T-helper 1 cell treated with Interleukin-12 subunit alpha and Interleukin-12 subunit beta and Interleukin-4 antibody, amounts not matched to agents 30 μg/mL and 1 μg/mL, for 36 hours (primary cell): ENCODE results near the gene CRYBG1.

Source experiments
- H3K27ac Mint-ChIP-seq: one replicate; pipeline ENCODE4 v1.8.0; 2021; ENCODE audit warnings: mild to moderate bottlenecking, mixed read lengths
- H3K27me3 Mint-ChIP-seq: one replicate; pipeline ENCODE4 v1.8.0; 2021; ENCODE audit warnings: low read depth, mixed read lengths
- H3K36me3 Mint-ChIP-seq: one replicate; pipeline ENCODE4 v1.8.0; 2021; ENCODE audit warnings: low read depth, mixed read lengths
- H3K4me1 Mint-ChIP-seq: one replicate; pipeline ENCODE4 v1.8.0; 2021; ENCODE audit warnings: low read depth, mixed read lengths
- H3K4me3 Mint-ChIP-seq: one replicate; pipeline ENCODE4 v1.8.0; 2021; ENCODE audit warnings: mild to moderate bottlenecking, moderate library complexity, mixed read lengths
- H3K9me3 Mint-ChIP-seq: one replicate; pipeline ENCODE4 v1.8.0; 2021; ENCODE audit warnings: mixed read lengths

CRYBG1 gene

DNA sequence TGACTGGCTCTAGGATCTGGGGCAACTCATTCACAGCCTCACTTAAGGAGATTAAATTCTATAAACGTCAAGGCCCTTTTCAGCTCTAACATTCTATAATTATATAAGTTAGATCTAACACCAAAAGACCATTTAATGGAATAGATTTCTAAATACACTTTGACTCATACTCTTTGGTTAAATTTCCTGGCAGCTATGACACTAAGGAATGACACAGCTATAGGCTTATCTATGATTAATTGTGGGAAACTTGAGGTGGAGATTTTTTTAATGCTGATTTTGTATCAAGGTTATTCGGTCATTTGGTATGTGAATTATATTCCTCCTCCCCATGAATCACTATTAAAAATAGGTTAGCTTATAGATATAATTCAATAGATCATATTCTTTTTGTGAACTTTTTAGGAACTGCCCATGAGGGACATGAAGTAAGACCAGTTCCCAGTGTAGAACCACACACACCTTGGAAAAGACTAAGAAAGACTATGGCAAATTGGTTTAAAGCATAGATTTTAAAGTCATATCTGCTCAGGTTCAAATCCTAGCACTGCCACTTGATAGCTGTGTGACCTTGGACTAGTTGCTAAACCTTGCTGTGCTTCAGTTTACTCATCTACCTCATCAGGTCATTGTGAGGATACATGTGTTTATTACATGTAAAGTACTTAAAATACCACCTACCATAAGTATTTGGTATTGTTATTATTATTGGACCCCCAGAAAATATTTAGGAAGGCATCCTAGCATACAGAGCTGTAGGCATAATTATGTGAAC, 116.0 kb downstream of the CRYBG1 start:
- Mint-ChIP-seq H3K4me1 (no peaks in the 10 kb centered on the region), H3K4me3 (no peak overlapping the region), H3K36me3 (no peaks in the 10 kb centered on the region), H3K27me3 (no peaks in the 10 kb centered on the region), H3K9me3 (no peaks in the 10 kb centered on the region), H3K27ac (no peak overlapping the region)

- Mint-ChIP-seq H3K27me3 (no peaks in the 10 kb centered on the region), H3K4me3 (no peak overlapping the region), H3K9me3 (no peaks in the 10 kb centered on the region), H3K4me1 (no peaks in the 10 kb centered on the region), H3K36me3 (no peaks in the 10 kb centered on the region), H3K27ac (no peak overlapping the region)
Observed at GRCh38 chr6:106477146-106477545, 116.6 kb downstream of the CRYBG1 start.

GRCh38 chr6:106477790-106478189, 117.3 kb downstream of the CRYBG1 start:
- H3K27me3 Mint-ChIP-seq: no peaks in the 10 kb centered on the region
- no peaks in the 10 kb centered on the region for H3K9me3 Mint-ChIP-seq
- no peak overlapping the region for H3K27ac Mint-ChIP-seq
- no peaks in the 10 kb centered on the region for H3K4me1 Mint-ChIP-seq
- H3K36me3 Mint-ChIP-seq: no peaks in the 10 kb centered on the region
- H3K4me3 Mint-ChIP-seq: no peak overlapping the region

DNA sequence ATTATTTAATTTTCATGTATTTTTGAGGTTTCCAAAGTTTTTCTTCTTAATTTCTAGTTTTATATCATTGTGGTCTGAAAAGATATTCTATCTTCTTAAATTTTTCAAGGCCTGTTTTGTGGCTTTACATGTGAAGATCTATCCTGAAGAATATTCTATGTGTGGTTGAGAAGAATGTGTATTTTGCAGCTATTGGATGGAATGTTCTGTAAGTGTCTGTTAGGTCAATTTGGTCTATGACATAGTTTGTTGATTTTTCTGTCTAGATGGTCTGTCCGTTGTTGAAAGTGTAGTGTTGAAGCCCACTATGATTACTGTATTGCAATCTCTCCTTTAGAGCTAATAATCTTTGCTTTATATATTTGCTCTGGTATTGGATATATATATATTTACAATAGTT, 125.7 kb downstream of the CRYBG1 start:
- H3K27me3 Mint-ChIP-seq: peaks cover 31% of the 10 kb centered on the region
- peaks cover 4% of the 10 kb centered on the region for H3K36me3 Mint-ChIP-seq
- no peak overlapping the region for H3K4me3 Mint-ChIP-seq
- H3K27ac Mint-ChIP-seq: no peak overlapping the region
- no peaks in the 10 kb centered on the region for H3K4me1 Mint-ChIP-seq
- no peaks in the 10 kb centered on the region for H3K9me3 Mint-ChIP-seq

GRCh38 chr6:106488494-106489370, 128.2 kb downstream of the CRYBG1 start:
- Mint-ChIP-seq H3K27me3 (peaks cover 32% of the 10 kb centered on the region), H3K4me3 (no peak overlapping the region), H3K9me3 (no peaks in the 10 kb centered on the region), H3K27ac (no peak overlapping the region), H3K36me3 (peaks cover 4% of the 10 kb centered on the region), H3K4me1 (no peaks in the 10 kb centered on the region)

GRCh38 chr6:106490030-106490429, 129.5 kb downstream of the CRYBG1 start:
- H3K27me3 Mint-ChIP-seq: peaks cover 26% of the 10 kb centered on the region

DNA sequence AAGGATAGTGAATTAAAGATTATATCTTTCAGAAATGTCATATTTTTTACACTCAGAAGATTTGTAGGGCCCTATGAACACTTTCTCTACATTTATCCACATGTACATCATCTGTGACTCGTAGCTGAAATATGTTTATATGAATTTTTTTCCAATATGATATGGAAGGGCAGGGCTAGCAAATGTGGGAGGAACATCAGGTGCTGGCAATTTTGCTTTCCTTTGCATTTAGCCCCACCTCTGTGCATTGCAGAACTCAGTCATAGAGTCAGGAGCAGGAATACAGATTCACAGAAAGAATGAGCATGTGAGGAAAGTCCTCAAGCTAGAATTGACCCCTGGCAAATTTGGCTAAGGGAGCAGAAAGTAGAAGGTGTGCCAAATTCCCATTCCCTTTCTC, 129.9 kb downstream of the CRYBG1 start:
- no peak overlapping the region for H3K27ac Mint-ChIP-seq
- no peaks in the 10 kb centered on the region for H3K9me3 Mint-ChIP-seq
- peaks cover 3% of the 10 kb centered on the region for H3K4me1 Mint-ChIP-seq
- H3K36me3 Mint-ChIP-seq: peaks cover 4% of the 10 kb centered on the region
- no peak overlapping the region for H3K4me3 Mint-ChIP-seq
- H3K27me3 Mint-ChIP-seq: peaks cover 22% of the 10 kb centered on the region

More at GRCh38 chr6:106490030-106490429, 129.5 kb downstream of the CRYBG1 start:
- Mint-ChIP-seq H3K36me3 (peaks cover 4% of the 10 kb centered on the region), H3K9me3 (no peaks in the 10 kb centered on the region), H3K4me3 (no peak overlapping the region), H3K4me1 (peaks cover 3% of the 10 kb centered on the region), H3K27ac (no peak overlapping the region)

DNA sequence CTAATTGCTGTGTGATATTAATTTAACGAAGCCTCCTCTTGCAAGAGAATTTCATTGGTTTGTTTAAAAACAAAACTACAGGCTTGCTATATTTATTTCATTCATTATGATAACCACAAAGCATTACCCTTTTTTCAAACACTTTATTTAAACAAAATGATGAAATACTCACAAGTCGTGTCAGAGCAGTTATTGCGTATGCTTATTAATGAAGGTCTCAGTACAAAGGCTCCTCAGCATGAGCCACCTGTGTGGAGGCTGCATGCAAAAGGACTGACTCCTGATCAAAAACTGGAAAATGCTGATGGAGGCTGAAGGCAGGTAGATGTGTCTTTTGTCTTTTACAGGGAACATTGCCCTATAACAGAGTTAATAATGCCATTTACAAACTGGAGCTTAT, 130.5 kb downstream of the CRYBG1 start:
- H3K4me3 Mint-ChIP-seq: no peak overlapping the region
- H3K4me1 Mint-ChIP-seq: peaks cover 3% of the 10 kb centered on the region
- H3K27me3 Mint-ChIP-seq: peaks cover 16% of the 10 kb centered on the region
- H3K9me3 Mint-ChIP-seq: no peaks in the 10 kb centered on the region
- no peak overlapping the region for H3K27ac Mint-ChIP-seq
- peaks cover 4% of the 10 kb centered on the region for H3K36me3 Mint-ChIP-seq

DNA sequence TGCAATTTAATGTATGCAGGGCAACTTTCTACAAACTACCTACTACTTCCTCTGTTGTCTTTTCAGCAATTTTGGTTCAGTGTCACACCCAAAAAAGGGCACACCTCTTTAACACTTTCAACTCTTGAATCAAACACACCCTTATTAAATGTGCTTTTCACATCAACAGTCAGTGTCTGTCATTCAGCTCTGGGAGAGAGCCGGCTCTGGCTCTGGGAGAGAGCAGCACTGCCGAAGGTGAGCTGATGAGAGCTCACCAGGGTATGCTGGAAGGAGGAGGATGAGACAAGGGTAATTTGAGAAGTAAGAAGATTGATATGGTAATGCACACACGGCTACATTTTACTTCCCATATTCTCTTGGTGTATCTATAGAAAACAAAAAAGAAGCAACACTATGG, 134.5 kb downstream of the CRYBG1 start:
- H3K9me3 Mint-ChIP-seq: no peaks in the 10 kb centered on the region
- H3K27me3 Mint-ChIP-seq: peaks cover 10% of the 10 kb centered on the region
- H3K4me3 Mint-ChIP-seq: no peak overlapping the region
- H3K27ac Mint-ChIP-seq: no peak overlapping the region
- H3K4me1 Mint-ChIP-seq: peaks cover 3% of the 10 kb centered on the region
- no peaks in the 10 kb centered on the region for H3K36me3 Mint-ChIP-seq

GRCh38 chr6:106496823-106497222, 136.3 kb downstream of the CRYBG1 start:
- no peaks in the 10 kb centered on the region for H3K36me3 Mint-ChIP-seq
- H3K4me1 Mint-ChIP-seq: peaks cover 3% of the 10 kb centered on the region
- peaks cover 16% of the 10 kb centered on the region for H3K27me3 Mint-ChIP-seq
- H3K9me3 Mint-ChIP-seq: no peaks in the 10 kb centered on the region
- H3K27ac Mint-ChIP-seq: no peak overlapping the region
- no peak overlapping the region for H3K4me3 Mint-ChIP-seq

- Mint-ChIP-seq H3K36me3 (no peaks in the 10 kb centered on the region), H3K27ac (no peak overlapping the region), H3K4me3 (no peak overlapping the region), H3K27me3 (peaks cover 14% of the 10 kb centered on the region), H3K9me3 (no peaks in the 10 kb centered on the region), H3K4me1 (no peaks in the 10 kb centered on the region)
Observed at GRCh38 chr6:106501960-106502371, 141.4 kb downstream of the CRYBG1 start.

DNA sequence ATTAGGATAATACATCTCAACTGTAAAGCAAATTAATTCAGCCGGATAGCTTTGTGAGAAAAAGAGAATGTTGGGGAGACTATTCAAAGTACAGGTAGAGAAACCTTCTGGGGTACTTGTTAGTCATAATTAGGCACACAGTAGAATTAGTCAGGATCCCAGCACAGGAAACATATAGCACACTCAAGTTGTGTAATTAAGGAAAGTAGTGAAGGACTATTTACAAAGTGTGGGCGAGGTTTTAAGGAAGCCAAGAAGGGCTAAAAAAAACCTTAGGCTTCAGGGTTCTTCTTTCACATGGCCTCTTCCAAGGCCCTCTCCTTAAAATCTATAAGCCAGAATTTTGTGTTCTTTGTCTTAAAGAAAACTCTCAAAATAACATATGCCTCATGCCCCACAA, 142.0 kb downstream of the CRYBG1 start:
- Mint-ChIP-seq H3K9me3 (no peaks in the 10 kb centered on the region), H3K4me3 (no peak overlapping the region), H3K4me1 (no peaks in the 10 kb centered on the region), H3K27ac (no peak overlapping the region), H3K36me3 (no peaks in the 10 kb centered on the region), H3K27me3 (peaks cover 18% of the 10 kb centered on the region)

DNA sequence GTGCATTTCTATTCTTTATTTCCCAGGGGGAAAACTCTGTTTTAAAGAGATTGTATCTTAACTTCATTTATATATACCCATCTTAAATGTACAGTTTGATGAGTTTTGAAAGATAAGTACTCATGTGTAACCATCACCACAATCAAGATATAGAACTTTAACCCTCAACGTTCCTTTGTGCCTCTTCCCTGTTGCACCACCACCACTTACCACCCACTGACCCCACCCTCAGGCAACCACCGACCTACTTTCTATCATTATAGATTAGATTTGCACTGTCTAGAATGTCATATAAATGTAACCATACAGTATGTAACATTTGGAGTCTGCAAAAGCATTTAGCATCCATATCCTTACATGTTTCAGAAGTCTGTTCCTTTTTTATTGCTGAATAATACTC, 147.8 kb downstream of the CRYBG1 start:
- peaks cover 31% of the 10 kb centered on the region for H3K27me3 Mint-ChIP-seq
- H3K27ac Mint-ChIP-seq: no peak overlapping the region
- peaks cover 25% of the 10 kb centered on the region for H3K4me1 Mint-ChIP-seq
- H3K36me3 Mint-ChIP-seq: no peaks in the 10 kb centered on the region
- no peaks in the 10 kb centered on the region for H3K9me3 Mint-ChIP-seq
- H3K4me3 Mint-ChIP-seq: no peak overlapping the region

DNA sequence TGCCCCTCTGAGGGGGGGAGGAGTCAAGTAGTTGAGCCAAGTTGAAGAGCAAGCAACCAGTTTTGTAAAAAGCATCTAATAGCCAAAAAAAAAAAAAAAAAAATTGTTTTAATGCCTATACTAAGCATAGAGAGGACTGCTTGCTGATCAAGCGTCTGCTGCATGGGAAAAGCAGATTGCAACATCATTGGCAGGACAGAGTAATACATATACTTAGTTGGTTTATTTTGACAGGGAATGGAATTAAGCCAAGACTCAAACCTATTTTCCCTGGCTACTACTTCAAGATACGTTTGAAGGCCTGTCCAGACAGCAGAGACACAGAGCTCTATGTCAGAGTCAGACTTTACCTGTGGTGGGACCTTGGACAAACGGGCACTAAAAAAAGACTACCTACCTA, 148.3 kb downstream of the CRYBG1 start:
- Mint-ChIP-seq H3K36me3 (no peaks in the 10 kb centered on the region), H3K4me1 (peaks cover 30% of the 10 kb centered on the region), H3K9me3 (no peaks in the 10 kb centered on the region), H3K27me3 (peaks cover 31% of the 10 kb centered on the region), H3K4me3 (no peak overlapping the region), H3K27ac (no peak overlapping the region)
